Sigmoid colon (tissue), 7 donors: ENCODE measurements around the gene PRLH. TPM values are rescaled to one million over a fixed set of nuclear protein-coding genes. Genes with fewer than 3 reads are reported as not detected.

Source experiments
- DNase-seq: peaks from one replicate; pipeline ENCODE4 v3.0.0-alpha.2; 2019
- H3K27ac ChIP-seq, 4 donors: fragments of 200-600 bp; sonication (generic); one replicate each; pipeline ENCODE4 v1.5.1; 2016 to 2019; ENCODE audit warnings: mild to moderate bottlenecking in 1 of 4
- H3K27me3 ChIP-seq, 3 donors: fragments of 200-600 bp; sonication (generic); one replicate each; pipeline ENCODE4 v1.5.1; 2019; ENCODE audit warnings: mild to moderate bottlenecking in 1 of 3
- H3K36me3 ChIP-seq, 4 donors: fragments of 200-600 bp; sonication (generic); one replicate each; pipeline ENCODE4 v1.5.1; 2016 to 2019
- H3K4me1 ChIP-seq, 4 donors: fragments of 200-600 bp; sonication (generic); one replicate each; pipeline ENCODE4 v1.5.1; 2017 to 2019
- H3K4me3 ChIP-seq, 4 donors: fragments of 200-600 bp; sonication (generic); one replicate each; pipeline ENCODE4 v1.5.1; 2017 to 2019; ENCODE audit warnings: mild to moderate bottlenecking in 2 of 4, moderate library complexity in 1 of 4
- H3K9me3 ChIP-seq, 4 donors: fragments of 200-600 bp in 3 of 4; sonication (generic) in 3 of 4; one replicate each; pipeline versions ENCODE4 v1.5.1 to v1.6.1; 2013 to 2019
- CTCF ChIP-seq, 4 experiments: fragments of 450-650 bp in 3 of 4; fragments of 200-600 bp in 1 of 4; IDR thresholded peaks; one replicate each; pipeline ENCODE4 v1.5.1; 2016 to 2019; ENCODE audit warnings: antibody characterized with exemption in 4 of 4, mild to moderate bottlenecking in 3 of 4, moderate library complexity in 2 of 4
- EP300 ChIP-seq, 4 donors: sonication (generic); formaldehyde crosslinking; IDR thresholded peaks; one replicate each; pipeline ENCODE4 v1.6.1; 2017; ENCODE audit warnings: antibody characterized with exemption in 4 of 4
- POLR2A ChIP-seq, 2 donors: fragments of 450-650 bp; IDR thresholded peaks; one replicate each; pipeline ENCODE4 v1.6.1; 2016; ENCODE audit warnings: antibody characterized with exemption in 2 of 2, mild to moderate bottlenecking in 2 of 2, moderate library complexity in 2 of 2
- POLR2AphosphoS5 ChIP-seq, 4 donors: sonication (generic); formaldehyde crosslinking; IDR thresholded peaks; one replicate each; pipeline ENCODE4 v1.6.1; 2017; ENCODE audit warnings: antibody characterized with exemption in 4 of 4
- WGBS, 2 donors: extraction: QIAGEN DNeasy Blood & Tissue Kit; methylation state at CpG; one replicate each; pipeline ENCODE4 v1.1.7; 2013; 5-methylcytosine and 5-hydroxymethylcytosine counted together
- intact Hi-C: fragments of 100-400 bp; cut with DNase I; formaldehyde crosslinking; loops from one replicate; pipeline ENCODE4 v1.15.1; 2023
- polyA plus RNA-seq, 3 donors: library from polyadenylated mRNA; stranded (reverse); fragments of 200-250 nt; gene quantifications; one replicate each; pipeline ENCODE4 v1.2.3, GENCODE V29; 2013
- total RNA-seq, 4 donors: library from RNA; depleted of rRNA; stranded (reverse); fragments of >200 nt; gene quantifications; one replicate each; pipeline ENCODE4 v1.1.0, GENCODE V29; 2016
- donor health status: healthy with polysubstance abuse.
- donor health status: Bipolar disorder and iron deficiency.
- donor health status: healthy.

Gene PRLH
- total and polyA plus RNA-seq, 7 donors: not detected

- no peaks in the 10 kb centered on the region for H3K4me1 ChIP-seq
- peaks cover 0 to 6% (median 0%) of the 10 kb centered on the region in 3 donors for H3K27me3 ChIP-seq
- no peak overlapping the region for H3K27ac ChIP-seq
- TF ChIP-seq CTCF (IDR thresholded peaks at IDR 0.05) (no peak), EP300 (IDR thresholded peaks at IDR 0.05) (no peak), POLR2A (IDR thresholded peaks at IDR 0.05) (no peak), POLR2AphosphoS5 (IDR thresholded peaks at IDR 0.05) (no peak)
- no peaks in the 10 kb centered on the region for H3K36me3 ChIP-seq
- intact Hi-C loops: no loop called here
- DNase-seq: no peak
- no peaks in the 10 kb centered on the region for H3K9me3 ChIP-seq
- WGBS, 2 donors: 100% methylated on average over 1 of the region's 1 CpG
- no peak overlapping the region for H3K4me3 ChIP-seq
These were observed 32.0 kb upstream of the PRLH start for GRCh38 chr2:237534380-237534779.

- Histone ChIP-seq H3K27me3 (peaks cover 0 to 6% (median 0%) of the 10 kb centered on the region in 3 donors), H3K4me1 (no peaks in the 10 kb centered on the region), H3K9me3 (no peaks in the 10 kb centered on the region), H3K4me3 (no peak overlapping the region), H3K36me3 (no peaks in the 10 kb centered on the region), H3K27ac (no peak overlapping the region)
- DNase-seq: no peak
- TF ChIP-seq CTCF (IDR thresholded peaks at IDR 0.05) (no peak), EP300 (IDR thresholded peaks at IDR 0.05) (no peak), POLR2A (IDR thresholded peaks at IDR 0.05) (no peak), POLR2AphosphoS5 (IDR thresholded peaks at IDR 0.05) (no peak)
- intact Hi-C loops: no loop called here
- 90 to 93% methylated on average over 8 of the region's 8 CpGs for WGBS, 2 donors
These were observed 30.8 kb upstream of the PRLH start for GRCh38 chr2:237535385-237536082.

GRCh38 chr2:237536083-237536415 lies 30.3 kb upstream of the PRLH start:
- WGBS, 2 donors: 77 to 96% methylated on average over 5 of the region's 5 CpGs
- Histone ChIP-seq H3K4me3 (no peak overlapping the region), H3K27ac (no peak overlapping the region), H3K36me3 (no peaks in the 10 kb centered on the region), H3K4me1 (peaks cover 0 to 3% (median 0%) of the 10 kb centered on the region in 4 donors), H3K27me3 (peaks cover 0 to 6% (median 0%) of the 10 kb centered on the region in 3 donors), H3K9me3 (no peaks in the 10 kb centered on the region)
- intact Hi-C loops: no loop called here
- no peak for DNase-seq
- TF ChIP-seq CTCF (IDR thresholded peaks at IDR 0.05) (no peak), EP300 (IDR thresholded peaks at IDR 0.05) (no peak)

GRCh38 chr2:237536617-237537016 lies 29.8 kb upstream of the PRLH start:
- DNase-seq: no peak
- intact Hi-C loops: no loop called here
- WGBS, 2 donors: 88 to 95% methylated on average over 9 of the region's 9 CpGs

More at GRCh38 chr2:237536617-237537016, 29.8 kb upstream of the PRLH start:
- no peak overlapping the region for H3K27ac ChIP-seq
- no peaks in the 10 kb centered on the region for H3K36me3 ChIP-seq
- peaks cover 0 to 5% (median 0%) of the 10 kb centered on the region in 4 donors for H3K4me1 ChIP-seq
- no peak overlapping the region for H3K4me3 ChIP-seq
- TF ChIP-seq POLR2AphosphoS5 (IDR thresholded peaks at IDR 0.05) (no peak), CTCF (IDR thresholded peaks at IDR 0.05) (no peak), POLR2A (IDR thresholded peaks at IDR 0.05) (no peak), EP300 (IDR thresholded peaks at IDR 0.05) (no peak)
- peaks cover 0 to 6% (median 0%) of the 10 kb centered on the region in 3 donors for H3K27me3 ChIP-seq
- no peaks in the 10 kb centered on the region for H3K9me3 ChIP-seq
